Activated naive CD4-positive, alpha-beta T cell treated with anti-CD3 and anti-CD28 coated beads for 36 hours (primary cell): Measurements from ENCODE around the gene TIMM22. TPM values are rescaled to one million over a fixed set of nuclear protein-coding genes. Genes with fewer than 3 reads are reported as not detected.

Experiments used
- CTCF ChIA-PET: fragments of 350-600 bp; sonication (Branson Sonifier 250); formaldehyde crosslinking; loops from one replicate; lab custom pipeline; 2021; ENCODE audit warnings: antibody characterized with exemption; lab: Charles Lee
- DNase-seq: peaks from one replicate; pipeline ENCODE4 v3.0.0-alpha.2; 2020
- H3K27ac Mint-ChIP-seq: one replicate; pipeline ENCODE4 v1.8.0; 2021; ENCODE audit warnings: mild to moderate bottlenecking, mixed read lengths
- H3K27me3 Mint-ChIP-seq: one replicate; pipeline ENCODE4 v1.8.0; 2021; ENCODE audit warnings: low read depth, mixed read lengths
- H3K36me3 Mint-ChIP-seq: one replicate; pipeline ENCODE4 v1.8.0; 2021; ENCODE audit warnings: low read depth, mixed read lengths
- H3K4me1 Mint-ChIP-seq: one replicate; pipeline ENCODE4 v1.8.0; 2021; ENCODE audit warnings: low read depth, mixed read lengths
- H3K4me3 Mint-ChIP-seq: one replicate; pipeline ENCODE4 v1.8.0; 2021; ENCODE audit warnings: mild to moderate bottlenecking, moderate library complexity, mixed read lengths
- H3K9me3 Mint-ChIP-seq: one replicate; pipeline ENCODE4 v1.8.0; 2021; ENCODE audit warnings: mixed read lengths
- intact Hi-C: fragments of 100-400 bp; cut with micrococcal nuclease; formaldehyde crosslinking; loops from one replicate; pipeline ENCODE4 v1.15.1; 2023
- total RNA-seq, 2 experiments: library from RNA; stranded (reverse); gene quantifications; one replicate each; pipeline ENCODE4 v1.2.3, GENCODE V29; 2021

The TIMM22 gene
- total RNA-seq, 2 experiments from 2014 or later = 7.3 to 7.4 TPM

GRCh38 chr17:977166-977565, 19.8 kb upstream of the TIMM22 start:
- no peak for DNase-seq
- peaks cover 38% of the 10 kb centered on the region for H3K27me3 Mint-ChIP-seq
- no peak overlapping the region for H3K4me3 Mint-ChIP-seq
- CTCF ChIA-PET = no interaction called here
- H3K9me3 Mint-ChIP-seq = no peaks in the 10 kb centered on the region
- no peak overlapping the region for H3K27ac Mint-ChIP-seq
- no peaks in the 10 kb centered on the region for H3K36me3 Mint-ChIP-seq
- intact Hi-C loops = no loop called here
- peaks cover 19% of the 10 kb centered on the region for H3K4me1 Mint-ChIP-seq

GRCh38 chr17:978103-979093, 18.5 kb upstream of the TIMM22 start:
- Mint-ChIP-seq H3K27ac (no peak overlapping the region), H3K9me3 (no peaks in the 10 kb centered on the region), H3K36me3 (no peaks in the 10 kb centered on the region), H3K4me3 (peak overlapping the region; percentile 62), H3K27me3 (peaks cover 36% of the 10 kb centered on the region), H3K4me1 (peaks cover 19% of the 10 kb centered on the region)
- CTCF ChIA-PET = no interaction called here
- DNase-seq = no peak
- intact Hi-C loops = no loop called here

DNA sequence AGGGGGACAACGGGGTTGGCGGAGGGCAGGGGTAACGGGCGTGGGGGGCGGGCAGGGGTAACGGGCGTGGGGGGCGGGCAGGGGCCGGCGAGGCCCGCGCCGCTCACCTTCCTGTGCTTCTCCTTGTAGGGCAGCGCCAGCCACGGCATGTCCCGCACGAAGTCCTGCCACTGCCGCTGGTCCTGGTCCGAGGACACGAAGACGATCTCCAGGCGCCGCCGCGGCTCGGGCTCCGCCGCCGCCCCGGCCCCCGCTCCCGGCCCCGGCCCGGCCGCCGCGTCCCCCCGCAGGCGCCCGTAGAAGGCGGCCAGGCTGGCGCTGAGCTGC, 17.8 kb upstream of the TIMM22 start:
- intact Hi-C loops = no loop called here
- Mint-ChIP-seq H3K27ac (no peak overlapping the region), H3K4me3 (no peak overlapping the region)

DNA sequence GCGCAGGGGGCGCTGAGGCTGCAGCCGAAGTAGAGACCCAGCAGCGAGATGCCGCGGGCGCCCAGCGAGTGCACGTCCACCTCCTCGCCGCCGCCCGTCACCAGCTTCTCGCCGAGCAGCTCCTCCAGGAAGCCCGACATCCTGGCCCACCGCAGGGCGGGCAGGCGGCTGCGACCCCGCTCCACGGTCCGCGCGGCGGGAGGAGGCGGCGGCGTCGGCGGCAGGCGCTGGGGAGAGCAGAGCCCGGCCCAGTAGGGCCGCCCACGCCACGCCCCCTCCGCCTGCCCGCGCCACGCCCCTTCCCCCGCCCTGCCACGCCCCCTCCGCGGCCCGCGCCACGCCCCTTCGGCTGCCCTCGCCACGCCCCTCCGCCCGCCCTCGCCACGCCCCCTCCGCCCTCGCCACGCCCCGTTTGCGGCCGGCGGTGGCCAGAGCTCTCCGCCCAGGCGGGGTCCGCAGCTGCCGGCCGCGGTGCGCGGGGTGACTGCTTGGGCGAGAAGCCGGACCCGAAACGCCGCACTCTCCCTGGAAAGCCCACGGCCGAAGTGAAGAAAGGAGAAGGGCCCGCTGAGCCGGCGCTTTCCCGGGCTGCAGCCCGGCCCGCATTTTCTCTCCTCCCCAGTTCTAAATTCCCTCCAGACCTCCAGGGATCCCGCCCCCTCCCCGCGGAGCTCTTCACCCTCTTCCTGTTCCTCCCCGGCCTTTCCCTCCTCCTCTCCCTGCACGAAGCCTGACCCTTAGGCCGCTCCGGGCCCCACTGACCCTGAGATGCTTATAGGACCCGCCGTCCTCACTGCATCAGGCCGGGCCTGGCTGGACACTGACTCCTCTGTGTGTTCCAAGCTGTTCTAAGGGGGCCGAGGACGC, 17.2 kb upstream of the TIMM22 start, which contains the start of gene NXN:
Gene NXN, minus strand, starts transcription at position 238 of the 867 bp plus-strand sequence.
- CTCF ChIA-PET = interaction anchor here (1.0 to 2.8 kb wide), 7 partner anchors 13 to 279 kb away, joined by 3 to 23 read pairs (median 8); partner anchors contain the start of gene TIMM22
- peak; percentile 86 for DNase-seq
- intact Hi-C loops = loop anchor here (2.0 kb wide), 4 partner anchors 17 to 837 kb away; partner anchors contain the start of genes TIMM22 and VPS53
- H3K4me3 Mint-ChIP-seq = peak within 1 kb of the TSS; percentile 66
- peaks cover 33% of the 10 kb centered on the region for H3K27me3 Mint-ChIP-seq
- no peak within 1 kb of the TSS for H3K27ac Mint-ChIP-seq
- H3K36me3 Mint-ChIP-seq = no peaks in the 10 kb centered on the region
- no peaks in the 10 kb centered on the region for H3K9me3 Mint-ChIP-seq
- peaks cover 19% of the 10 kb centered on the region for H3K4me1 Mint-ChIP-seq

More for the DNA sequence above, 17.8 kb upstream of the TIMM22 start:
- peak; percentile 25 for DNase-seq
- peaks cover 19% of the 10 kb centered on the region for H3K4me1 Mint-ChIP-seq
- H3K9me3 Mint-ChIP-seq = no peaks in the 10 kb centered on the region
- CTCF ChIA-PET = interaction anchor here (1.0 to 2.8 kb wide), 3 partner anchors 18 to 184 kb away, joined by 3 to 23 read pairs (median 13); partner anchors contain the start of gene TIMM22
- peaks cover 35% of the 10 kb centered on the region for H3K27me3 Mint-ChIP-seq
- H3K36me3 Mint-ChIP-seq = no peaks in the 10 kb centered on the region

- Mint-ChIP-seq H3K9me3 (no peaks in the 10 kb centered on the region), H3K4me1 (peaks cover 19% of the 10 kb centered on the region), H3K27ac (no peak overlapping the region), H3K36me3 (no peaks in the 10 kb centered on the region), H3K27me3 (peaks cover 24% of the 10 kb centered on the region), H3K4me3 (peak overlapping the region; percentile 66)
- intact Hi-C loops = loop anchor here (1.0 to 2.0 kb wide), 6 partner anchors 16 to 838 kb away; partner anchors contain the start of genes TIMM22 and VPS53
- peak; percentile 85 for DNase-seq
- CTCF ChIA-PET = interaction anchor here (0.6 to 2.8 kb wide), 32 partner anchors 9 to 573 kb away, joined by 3 to 23 read pairs (median 4); partner anchors contain the start of genes GLOD4, MRM3 and TIMM22
Observed at GRCh38 chr17:980406-981291, 16.3 kb upstream of the TIMM22 start.

GRCh38 chr17:981292-981658, 15.7 kb upstream of the TIMM22 start:
- intact Hi-C loops = loop anchor here (1.0 to 2.0 kb wide), 6 partner anchors 16 to 838 kb away; partner anchors contain the start of genes TIMM22 and VPS53
- no peaks in the 10 kb centered on the region for H3K36me3 Mint-ChIP-seq
- DNase-seq = no peak
- peaks cover 20% of the 10 kb centered on the region for H3K27me3 Mint-ChIP-seq
- no peak overlapping the region for H3K27ac Mint-ChIP-seq
- H3K4me3 Mint-ChIP-seq = peak overlapping the region; percentile 55
- peaks cover 19% of the 10 kb centered on the region for H3K4me1 Mint-ChIP-seq
- no peaks in the 10 kb centered on the region for H3K9me3 Mint-ChIP-seq
- CTCF ChIA-PET = interaction anchor here (0.6 to 2.8 kb wide), 30 partner anchors 9 to 573 kb away, joined by 3 to 23 read pairs (median 4); partner anchors contain the start of genes GLOD4, MRM3 and TIMM22

GRCh38 chr17:983921-984320, 13.0 kb upstream of the TIMM22 start:
- H3K27me3 Mint-ChIP-seq = no peaks in the 10 kb centered on the region
- H3K4me3 Mint-ChIP-seq = no peak overlapping the region
- no peaks in the 10 kb centered on the region for H3K9me3 Mint-ChIP-seq
- intact Hi-C loops = no loop called here
- CTCF ChIA-PET = no interaction called here
- no peak overlapping the region for H3K27ac Mint-ChIP-seq
- DNase-seq = no peak
- H3K4me1 Mint-ChIP-seq = peaks cover 12% of the 10 kb centered on the region
- H3K36me3 Mint-ChIP-seq = no peaks in the 10 kb centered on the region

DNA sequence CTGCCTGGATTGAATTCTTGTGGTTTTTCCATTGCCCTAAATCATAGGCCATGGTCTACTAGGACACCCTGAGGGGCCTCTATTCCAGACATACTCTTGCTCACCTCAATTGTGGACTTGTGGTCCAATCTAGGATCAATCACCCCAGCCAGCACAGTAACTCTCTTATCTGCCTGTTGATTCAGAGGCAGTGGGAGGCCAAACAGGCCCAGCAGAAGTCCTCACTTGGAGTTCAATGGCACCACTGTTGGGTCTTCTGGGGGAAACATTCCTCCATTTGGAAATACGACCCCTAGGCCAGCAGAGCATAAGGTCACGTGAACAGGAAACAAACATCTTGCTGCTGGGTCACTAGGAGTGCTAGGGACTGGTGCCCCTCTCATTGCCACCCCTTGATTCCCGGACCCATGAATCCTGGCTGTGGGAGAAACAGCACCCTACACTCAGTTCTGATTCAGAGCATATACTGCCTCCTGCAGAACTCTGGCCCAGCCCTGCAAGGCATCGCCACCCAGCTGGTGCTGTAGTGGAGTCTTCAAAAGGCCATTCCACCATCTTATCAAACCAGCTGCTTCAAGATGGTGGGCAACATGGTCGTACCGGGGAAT, 10.5 kb upstream of the TIMM22 start:
- Mint-ChIP-seq H3K27me3 (no peaks in the 10 kb centered on the region), H3K4me3 (no peak overlapping the region), H3K27ac (no peak overlapping the region), H3K4me1 (no peaks in the 10 kb centered on the region), H3K36me3 (no peaks in the 10 kb centered on the region), H3K9me3 (no peaks in the 10 kb centered on the region)
- CTCF ChIA-PET = interaction anchor here (2.3 kb wide), 1 partner anchor 10 kb away, joined by 6 read pairs; the partner anchor contains the start of gene TIMM22
- DNase-seq = no peak
- intact Hi-C loops = no loop called here

GRCh38 chr17:987931-988330, 9.0 kb upstream of the TIMM22 start:
- no peaks in the 10 kb centered on the region for H3K9me3 Mint-ChIP-seq
- CTCF ChIA-PET = no interaction called here
- H3K4me3 Mint-ChIP-seq = no peak overlapping the region
- H3K4me1 Mint-ChIP-seq = no peaks in the 10 kb centered on the region
- no peak overlapping the region for H3K27ac Mint-ChIP-seq
- no peak for DNase-seq
- no peaks in the 10 kb centered on the region for H3K27me3 Mint-ChIP-seq
- intact Hi-C loops = no loop called here
- H3K36me3 Mint-ChIP-seq = no peaks in the 10 kb centered on the region

DNA sequence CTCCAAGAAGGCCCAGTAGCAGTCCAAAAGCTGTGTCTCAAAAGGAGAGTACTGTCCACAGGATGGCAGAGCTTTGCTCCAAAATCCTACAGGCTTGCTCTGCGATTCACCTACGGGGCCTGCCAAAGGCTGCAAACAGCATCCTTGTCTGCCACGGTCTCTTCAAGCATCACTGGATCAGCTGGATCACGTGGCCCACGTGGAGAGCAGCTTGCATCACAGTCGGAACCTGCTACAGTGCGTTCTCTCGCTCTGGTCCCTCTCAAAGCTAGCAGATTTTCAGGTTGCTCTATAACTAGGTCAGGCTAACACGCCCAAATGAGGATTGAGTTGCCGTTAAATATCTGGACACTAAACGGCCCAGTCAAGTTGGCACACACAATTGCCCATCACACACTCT, 8.4 kb upstream of the TIMM22 start:
- H3K4me3 Mint-ChIP-seq = no peak overlapping the region

GRCh38 chr17:992933-993332, 4.0 kb upstream of the TIMM22 start:
- Mint-ChIP-seq H3K9me3 (peaks cover 15% of the 10 kb centered on the region), H3K4me3 (no peak overlapping the region), H3K4me1 (peaks cover 7% of the 10 kb centered on the region), H3K36me3 (peaks cover 1% of the 10 kb centered on the region), H3K27ac (no peak overlapping the region), H3K27me3 (no peaks in the 10 kb centered on the region)
- intact Hi-C loops = no loop called here
- CTCF ChIA-PET = interaction anchor here (0.7 kb wide), 1 partner anchor 12 kb away, joined by 4 read pairs; no protein-coding TSS in a partner anchor
- DNase-seq = no peak

More for the DNA sequence above, 8.4 kb upstream of the TIMM22 start:
- no peaks in the 10 kb centered on the region for H3K4me1 Mint-ChIP-seq
- intact Hi-C loops = no loop called here
- H3K36me3 Mint-ChIP-seq = no peaks in the 10 kb centered on the region
- H3K9me3 Mint-ChIP-seq = peaks cover 6% of the 10 kb centered on the region
- no peaks in the 10 kb centered on the region for H3K27me3 Mint-ChIP-seq
- DNase-seq = no peak
- CTCF ChIA-PET = no interaction called here
- no peak overlapping the region for H3K27ac Mint-ChIP-seq
